GM18526 (cell line): ENCODE results near the gene COQ8B.

Experiments
- POLR2A ChIP-seq: IDR thresholded peaks from 3 replicates; pipeline ENCODE4 v1.6.1; 2011; ENCODE audit not compliant: insufficient read length; ENCODE audit errors: extremely low read depth

Gene COQ8B

DNA sequence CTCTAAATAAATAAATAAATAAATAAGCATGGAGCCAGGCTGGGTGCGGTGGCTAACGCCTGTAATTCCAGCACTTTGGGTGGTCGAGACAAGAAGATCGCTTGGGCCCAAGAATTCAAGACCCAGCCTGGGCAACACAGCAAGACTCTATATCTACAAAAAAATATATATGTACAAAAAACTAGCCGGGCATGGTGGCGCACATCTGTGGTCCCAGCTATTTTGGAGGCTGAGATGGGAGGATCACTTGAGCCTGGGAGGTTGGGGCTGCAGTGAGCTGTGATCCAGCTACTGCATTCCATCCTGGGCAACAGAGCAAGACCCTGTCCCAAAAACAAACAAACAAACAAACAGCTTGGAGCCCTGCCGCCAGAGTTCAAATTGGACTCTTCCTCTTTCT, 30.9 kb upstream of the COQ8B start:
- TF ChIP-seq POLR2A: no peak

DNA sequence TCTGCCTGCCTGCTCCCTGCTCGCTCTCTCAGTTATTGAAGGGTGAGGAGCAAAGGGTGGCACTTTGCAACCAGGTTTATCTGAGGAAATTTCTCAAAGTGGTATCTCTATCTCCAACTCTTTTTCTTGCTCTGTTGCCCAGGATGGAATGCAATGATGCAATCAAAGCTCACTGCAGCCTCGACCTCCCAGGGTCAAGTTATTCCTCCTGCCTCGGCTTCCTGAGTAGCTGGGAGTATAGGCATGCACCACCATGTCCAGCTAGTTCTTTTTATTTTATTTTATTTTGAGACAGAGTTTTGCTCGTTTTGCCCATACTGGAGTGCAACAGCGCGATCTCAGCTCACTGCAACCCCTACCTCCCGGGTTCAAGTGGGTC, 28.7 kb upstream of the COQ8B start:
- no peak for TF ChIP-seq POLR2A

GRCh38 chr19:40744554-40745401, 28.1 kb upstream of the COQ8B start:
- TF ChIP-seq POLR2A: no peak

DNA sequence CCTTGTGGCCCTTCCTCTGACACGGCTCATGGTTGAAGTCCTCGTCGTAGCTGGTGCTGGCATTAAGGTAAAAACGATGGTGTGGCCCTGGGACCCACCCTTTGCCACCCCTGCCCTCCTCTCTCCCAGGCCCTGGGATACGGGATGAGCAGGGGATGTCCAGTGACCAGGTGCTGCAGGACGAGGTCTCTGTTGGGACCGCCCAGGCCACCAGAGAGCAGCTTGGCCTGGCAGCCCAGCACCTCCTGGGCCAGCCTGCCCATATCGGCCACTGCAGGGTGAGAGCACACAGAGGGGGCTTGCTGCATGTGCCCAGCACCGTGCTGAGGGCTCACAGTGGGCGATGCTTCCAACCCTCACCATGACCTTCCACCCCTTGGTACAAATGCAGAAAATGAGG, 27.2 kb upstream of the COQ8B start:
- TF ChIP-seq POLR2A: no peak

DNA sequence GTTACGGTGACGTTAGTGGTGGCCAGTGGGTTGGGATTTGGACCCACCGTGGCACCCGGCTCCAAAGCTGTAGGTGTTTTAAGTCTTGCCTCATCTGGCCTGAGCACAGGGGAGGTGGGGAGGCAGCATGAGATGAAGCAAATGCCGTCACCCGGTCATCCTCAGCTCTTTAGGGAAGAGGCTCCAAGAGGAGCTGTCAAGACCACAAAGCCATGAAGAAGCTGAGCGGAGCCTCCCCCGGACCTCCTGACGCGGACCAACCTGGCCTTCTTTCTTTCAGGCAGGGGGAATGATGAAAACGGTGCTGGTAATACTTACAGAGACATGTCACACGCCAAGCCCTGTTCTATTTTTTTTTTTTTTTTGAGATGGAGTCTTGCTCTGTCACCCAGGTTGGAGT, 26.2 kb upstream of the COQ8B start:
- TF ChIP-seq POLR2A: no peak

- no peak for TF ChIP-seq POLR2A
Observed at GRCh38 chr19:40742477-40742876, 25.8 kb upstream of the COQ8B start.

DNA sequence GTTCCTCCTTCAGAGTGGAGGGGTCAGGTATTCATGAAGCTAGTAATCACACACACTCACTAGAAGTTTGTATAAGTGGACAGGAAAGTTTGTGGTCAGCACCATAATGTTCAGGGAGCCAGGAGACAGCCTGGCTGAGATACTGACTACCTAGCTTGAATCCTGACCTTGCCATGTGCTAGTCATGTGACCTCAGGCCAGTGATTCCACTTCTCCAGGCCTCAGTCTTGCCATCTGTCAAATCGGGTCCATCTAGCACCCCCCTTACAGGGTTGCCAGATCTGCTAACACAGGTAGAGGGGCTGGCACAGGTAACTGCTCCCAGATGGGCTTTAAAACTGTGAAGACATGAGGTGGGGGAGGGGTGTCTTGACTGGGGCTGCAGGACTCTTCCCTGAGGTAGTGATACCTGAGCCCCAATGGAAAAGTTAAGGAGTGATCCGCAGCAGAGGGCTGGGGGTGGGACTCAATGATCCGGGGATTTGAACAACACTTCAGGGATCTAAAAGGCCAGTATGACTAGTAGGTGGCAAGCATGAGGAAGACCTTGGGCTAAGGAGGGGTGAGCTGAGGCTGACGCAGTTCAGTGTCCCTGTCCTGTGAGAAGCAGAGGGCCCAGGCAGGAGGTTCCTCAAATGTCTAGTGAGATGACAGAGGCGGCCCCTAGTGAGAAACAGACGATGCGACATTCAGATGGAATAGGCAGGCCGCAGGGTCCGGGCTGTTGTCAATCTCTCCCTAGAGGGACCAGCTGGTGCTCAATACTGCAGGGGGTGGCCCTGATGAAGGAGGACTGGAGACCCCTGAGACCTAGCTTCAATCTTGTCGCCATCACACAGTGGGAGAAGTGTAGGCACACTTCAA, 25.1 kb upstream of the COQ8B start:
- TF ChIP-seq POLR2A: no peak

DNA sequence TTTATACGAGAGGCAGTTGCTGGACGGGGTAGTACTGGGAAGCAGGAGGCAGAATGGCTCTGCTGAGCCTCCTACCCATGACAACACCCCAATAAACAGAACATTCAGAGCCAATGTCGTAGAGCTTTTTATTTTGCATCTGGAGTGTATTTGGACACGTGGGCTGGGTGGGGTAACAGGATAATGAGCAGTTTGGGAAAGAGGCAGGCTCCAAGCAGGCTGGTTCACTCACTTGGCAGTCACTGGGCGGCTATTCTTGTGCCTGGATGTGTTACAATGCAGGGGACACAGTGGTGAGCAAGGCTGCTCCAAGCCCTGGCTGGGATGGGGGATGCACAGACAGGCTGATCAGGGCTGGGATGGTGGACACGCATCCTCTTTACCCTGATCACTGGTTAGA, 24.1 kb upstream of the COQ8B start:
- TF ChIP-seq POLR2A: no peak

DNA sequence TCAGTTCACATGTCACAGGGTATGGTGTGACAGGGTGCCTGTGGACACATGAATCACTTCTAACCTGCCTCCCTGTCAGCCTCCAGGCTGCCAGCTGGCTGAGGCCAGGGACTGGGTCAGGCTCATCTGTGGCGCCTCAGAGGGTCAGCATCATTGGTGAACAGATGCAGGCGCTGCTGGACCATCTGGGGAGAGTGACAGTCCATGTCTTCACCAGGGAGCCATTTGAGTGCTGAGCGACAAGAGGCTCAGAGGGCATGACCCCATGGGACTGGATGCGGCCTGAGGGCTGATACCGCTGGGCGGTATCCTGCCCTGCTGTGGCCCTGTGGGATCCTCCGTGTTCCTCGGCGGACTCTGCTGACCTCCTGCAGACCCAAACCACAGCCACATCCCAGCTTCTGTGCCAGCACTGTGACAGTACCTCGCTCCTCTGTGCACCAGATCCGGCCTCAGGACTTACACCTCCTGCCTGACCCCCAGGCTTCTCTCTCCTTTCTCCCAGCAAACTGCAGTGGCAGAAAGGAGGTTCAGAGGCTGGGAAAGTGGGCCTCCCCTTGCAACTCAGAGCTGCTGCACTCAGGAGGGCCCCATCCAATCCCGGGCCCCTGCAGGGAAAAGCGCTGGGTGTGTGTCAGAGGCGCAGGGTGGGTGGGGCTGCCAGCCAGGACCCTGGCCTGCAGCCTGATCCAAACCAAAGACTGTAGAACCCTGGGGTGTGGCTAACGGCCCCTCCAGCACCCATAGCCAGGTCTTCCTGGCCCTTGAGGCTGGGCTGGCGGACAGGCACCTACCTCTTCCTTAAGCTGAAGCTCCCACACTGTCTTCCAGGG, 23.4 kb upstream of the COQ8B start:
- no peak for TF ChIP-seq POLR2A

DNA sequence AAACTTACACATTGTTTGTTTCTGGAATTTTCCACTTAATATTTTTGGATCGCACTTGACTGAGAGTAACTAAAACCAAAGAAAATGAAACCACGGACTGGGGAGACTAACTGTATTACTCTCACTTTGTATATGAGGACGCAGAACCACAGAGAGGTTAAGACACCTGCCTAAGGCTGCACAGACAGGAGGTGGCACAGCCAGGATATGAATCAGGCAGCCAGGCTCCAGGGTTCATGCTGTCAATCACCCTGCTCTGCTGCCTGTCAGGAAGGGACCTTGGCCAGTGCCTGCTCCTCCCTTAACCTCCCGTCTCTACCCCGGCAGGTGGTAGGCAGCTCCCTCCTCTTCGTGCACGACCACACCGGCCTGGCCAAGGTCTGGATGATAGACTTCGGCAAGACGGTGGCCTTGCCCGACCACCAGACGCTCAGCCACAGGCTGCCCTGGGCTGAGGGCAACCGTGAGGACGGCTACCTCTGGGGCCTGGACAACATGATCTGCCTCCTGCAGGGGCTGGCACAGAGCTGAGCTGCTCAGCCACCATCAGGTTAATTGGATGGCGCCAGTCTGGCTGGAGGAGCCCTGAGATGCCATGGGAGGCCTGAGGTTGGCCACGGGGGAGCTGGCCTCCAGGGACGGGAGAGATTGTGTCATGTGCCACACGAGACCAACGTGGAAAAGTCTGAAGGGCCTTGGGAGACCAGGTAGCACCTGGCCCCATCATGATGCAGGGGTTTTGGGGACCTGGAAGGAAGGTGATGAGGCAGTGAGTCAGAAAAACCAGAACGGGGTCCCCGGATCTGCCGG, 22.5 kb upstream of the COQ8B start:
- TF ChIP-seq POLR2A: no peak

DNA sequence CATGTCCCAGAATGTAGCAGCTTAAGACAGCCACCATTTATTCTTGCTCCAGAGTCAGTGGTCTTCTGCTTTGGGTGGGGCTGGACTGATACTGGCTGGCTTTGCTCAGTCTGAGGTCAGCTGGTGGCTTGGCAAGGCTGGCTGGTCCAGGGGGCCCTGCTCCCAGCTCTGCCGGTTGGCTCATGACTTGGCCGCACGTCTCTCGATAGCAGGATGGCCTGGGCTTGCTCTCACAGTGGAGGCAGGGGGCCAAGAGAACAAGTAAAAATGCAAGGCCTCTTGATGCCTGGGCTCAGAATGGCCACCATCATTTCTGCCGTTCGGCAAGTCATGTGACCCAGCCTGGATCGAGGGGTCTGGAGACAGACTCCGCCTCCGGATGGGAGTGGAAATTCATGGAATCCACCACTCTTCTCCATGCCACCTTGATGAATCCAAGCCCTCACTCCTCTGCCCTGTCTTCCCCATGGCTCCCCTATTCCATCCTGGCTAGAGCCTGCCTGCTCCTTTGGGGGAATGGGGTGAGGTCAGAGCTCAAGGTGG, 20.5 kb upstream of the COQ8B start:
- no peak for TF ChIP-seq POLR2A

DNA sequence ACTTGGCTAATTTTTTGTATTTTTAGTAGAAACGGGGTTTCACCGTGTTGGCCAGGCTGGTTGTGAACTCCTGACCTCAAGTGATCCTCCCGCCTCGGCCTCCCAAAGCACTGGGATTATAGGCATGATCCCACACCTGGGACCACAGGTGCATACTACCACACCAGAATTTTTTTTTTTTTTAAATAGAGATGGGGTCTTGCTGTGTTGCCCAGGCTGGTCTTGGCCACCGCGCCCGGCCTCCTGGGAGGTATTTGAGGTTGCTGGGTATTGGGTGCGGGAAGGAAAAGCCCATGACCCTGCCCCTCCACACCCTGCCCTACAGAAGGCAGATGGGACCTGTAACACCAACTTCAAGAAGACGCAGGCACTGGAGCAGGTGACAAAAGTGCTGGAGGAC, 20.0 kb upstream of the COQ8B start:
- TF ChIP-seq POLR2A: no peak

- no peak for TF ChIP-seq POLR2A
Observed at GRCh38 chr19:40735013-40735771, 18.5 kb upstream of the COQ8B start.

DNA sequence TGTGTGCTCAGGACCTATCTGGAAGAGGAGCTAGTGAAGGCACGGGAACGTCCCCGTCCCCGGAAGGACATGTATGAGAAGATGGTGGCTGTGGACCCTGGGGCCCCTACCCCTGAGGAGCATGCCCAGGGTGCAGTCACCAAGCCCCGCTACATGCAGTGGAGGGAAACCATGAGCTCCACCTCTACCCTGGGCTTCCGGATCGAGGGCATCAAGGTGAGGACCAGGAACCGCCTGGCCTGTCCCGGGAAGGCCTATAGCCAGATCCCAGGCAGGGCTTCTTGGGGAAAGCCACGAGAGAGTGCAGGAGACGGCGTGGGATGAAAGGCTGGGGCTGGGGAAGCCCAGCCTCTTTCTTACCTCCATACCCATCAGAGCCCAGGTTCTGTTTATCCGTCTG, 16.5 kb upstream of the COQ8B start:
- TF ChIP-seq POLR2A: no peak
